DMS79 (cell line): ENCODE measurements around the gene NIP7.

ENCODE experiments used
- DNase-seq: peaks from one replicate; lab custom pipeline; 2025; lab: John Stamatoyannopoulos, UW

The NIP7 gene

DNA sequence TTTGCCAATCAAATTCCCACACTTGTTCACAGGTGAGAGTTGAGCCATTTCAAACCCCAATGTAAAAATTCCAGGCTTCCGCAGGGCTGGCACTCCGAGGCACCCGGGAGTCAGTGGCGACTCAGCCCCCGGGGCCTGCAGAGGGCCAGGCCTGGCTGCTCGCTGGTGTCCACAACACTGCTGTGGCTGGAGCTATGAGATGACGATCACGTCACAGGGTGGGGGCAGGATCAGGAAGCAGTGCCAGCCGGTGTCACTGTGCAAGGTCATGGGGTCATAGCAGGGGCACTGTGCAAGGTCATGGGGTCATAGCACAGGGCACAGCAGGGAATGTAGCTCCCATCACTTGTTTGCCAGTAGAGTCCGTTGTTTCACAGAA lies 20.7 kb upstream of the NIP7 start:
- DNase-seq: no peak

GRCh38 chr16:69319381-69319780 lies 20.2 kb upstream of the NIP7 start:
- DNase-seq: no peak

GRCh38 chr16:69319826-69320739 lies 19.5 kb upstream of the NIP7 start:
- DNase-seq: no peak

GRCh38 chr16:69320740-69321073 lies 18.9 kb upstream of the NIP7 start:
- no peak for DNase-seq

- DNase-seq: no peak
These were observed 18.5 kb upstream of the NIP7 start for GRCh38 chr16:69321080-69321479.

GRCh38 chr16:69322343-69322742 lies 17.2 kb upstream of the NIP7 start:
- DNase-seq: no peak

- DNase-seq: no peak
These were observed 16.2 kb upstream of the NIP7 start for GRCh38 chr16:69323415-69323814.

GRCh38 chr16:69324013-69324531 lies 15.5 kb upstream of the NIP7 start:
- no peak for DNase-seq

GRCh38 chr16:69324585-69325253 lies 14.9 kb upstream of the NIP7 start:
- no peak for DNase-seq

DNA sequence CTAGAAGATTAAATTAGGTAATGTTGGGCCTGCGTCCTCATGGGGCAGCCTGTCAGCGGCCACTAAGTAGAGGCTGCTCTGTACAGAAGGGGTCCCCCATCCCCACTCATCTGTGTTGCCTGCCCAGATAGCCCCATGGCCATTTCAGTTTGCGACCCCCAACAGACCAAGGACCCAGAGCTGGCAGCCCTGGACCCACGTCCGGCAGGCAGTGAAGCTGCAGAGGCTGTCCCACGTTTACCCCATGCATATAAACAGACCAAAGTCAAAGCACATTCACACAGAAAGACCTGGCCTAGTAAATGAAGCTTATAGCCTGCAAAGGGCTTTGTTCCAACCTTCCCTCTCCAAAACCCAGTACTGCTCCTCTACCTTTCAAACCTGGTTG lies 13.8 kb upstream of the NIP7 start:
- DNase-seq: no peak

DNA sequence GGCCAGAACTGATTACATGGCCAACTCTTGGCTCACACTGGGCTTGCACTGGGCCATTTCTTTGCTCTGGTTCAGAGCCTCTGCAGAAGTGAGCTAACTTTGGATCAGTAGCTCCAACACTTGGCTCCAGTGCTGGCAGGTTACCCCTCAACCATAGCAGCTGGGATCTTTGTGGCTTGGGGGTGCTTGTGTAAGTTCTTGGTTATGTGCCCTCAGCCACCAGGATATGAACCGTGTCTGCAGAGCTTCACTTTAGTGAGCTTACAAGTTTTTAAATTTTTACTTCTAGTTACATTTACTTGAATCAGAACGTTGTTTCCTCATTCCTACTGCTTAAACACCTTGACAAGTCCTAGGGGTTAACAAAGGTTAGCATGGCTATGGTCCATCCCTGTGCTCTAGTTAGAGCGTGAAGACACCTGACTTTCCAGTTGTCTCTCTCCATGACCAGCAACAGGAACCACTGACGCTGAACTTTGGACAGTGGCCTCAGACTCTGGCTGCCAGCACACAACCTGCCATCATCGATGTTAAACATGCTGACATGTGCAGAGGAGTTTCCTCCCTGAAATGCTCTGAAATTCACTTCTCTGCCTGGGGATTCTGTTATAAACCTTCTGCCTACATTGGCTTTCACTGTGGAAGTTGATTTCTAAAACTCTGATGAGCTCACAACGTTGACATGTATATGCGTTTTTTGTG lies 13.2 kb upstream of the NIP7 start:
- no peak for DNase-seq

- no peak for DNase-seq
These were observed 11.8 kb upstream of the NIP7 start for GRCh38 chr16:69327585-69328310.

DNA sequence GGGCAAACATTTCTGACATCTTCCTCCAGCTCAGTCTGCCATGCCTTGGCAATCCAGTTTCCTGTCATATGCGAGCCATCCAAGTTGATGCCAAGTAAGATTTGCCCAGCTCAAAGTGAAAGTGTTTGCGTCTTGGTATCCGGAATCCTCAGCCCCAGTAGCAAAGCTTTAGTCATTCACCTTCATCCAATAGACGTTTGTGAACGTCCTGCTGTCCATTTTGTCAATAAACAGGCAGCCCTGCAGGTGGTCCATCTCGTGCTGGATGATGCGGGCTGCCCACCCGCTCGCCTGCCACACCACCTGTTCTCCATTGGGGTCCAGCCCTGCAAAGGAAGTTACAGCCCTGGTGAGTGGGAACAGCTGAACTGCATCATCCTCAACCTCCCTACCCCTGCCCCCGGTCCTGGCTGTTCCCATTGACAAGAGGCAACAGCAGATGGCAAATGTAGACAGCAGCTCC lies 10.7 kb upstream of the NIP7 start:
- no peak for DNase-seq

GRCh38 chr16:69329369-69330285 lies 9.9 kb upstream of the NIP7 start:
- no peak for DNase-seq

- DNase-seq: peak; percentile 43
These were observed 9.1 kb upstream of the NIP7 start, which contains the start of gene PDF for GRCh38 chr16:69330286-69331109. TSS of gene PDF (minus strand) at chr16:69330588. CDS start at chr16:69330570, 18 bp downstream.

- DNase-seq: no peak
These were observed 4.9 kb upstream of the NIP7 start for GRCh38 chr16:69334696-69335095.

GRCh38 chr16:69338557-69339288 lies 849 bp upstream of the NIP7 start:
- DNase-seq: no peak

DNA sequence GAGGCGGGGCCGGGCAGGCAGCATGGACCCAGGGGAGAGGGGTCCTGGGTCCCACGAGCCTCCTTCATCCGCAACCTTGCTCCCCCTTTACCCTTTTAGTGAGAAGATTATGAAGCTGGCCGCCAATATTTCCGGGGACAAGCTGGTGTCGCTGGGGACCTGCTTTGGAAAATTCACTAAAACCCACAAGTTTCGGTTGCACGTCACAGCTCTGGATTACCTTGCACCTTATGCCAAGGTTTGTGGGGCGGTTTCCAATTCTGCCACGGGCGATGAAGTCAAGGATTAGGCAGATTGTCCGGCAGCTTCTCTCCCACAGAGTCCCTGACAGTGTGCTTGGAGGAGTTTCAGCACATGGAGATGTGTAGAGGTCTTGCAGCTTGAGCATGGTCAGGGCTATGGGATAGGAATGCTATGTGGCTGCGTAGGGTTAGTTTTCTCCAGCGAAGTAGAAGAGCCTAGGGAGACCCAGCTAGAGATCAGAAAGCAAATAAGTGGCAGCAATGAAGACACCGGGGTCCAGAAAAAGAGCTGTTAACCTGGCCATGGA lies 598 bp downstream of the NIP7 start:
- no peak for DNase-seq

- DNase-seq: no peak
These were observed 4.6 kb downstream of the NIP7 start for GRCh38 chr16:69344171-69344570.
